Right renal cortex interstitium (tissue), 3 donors: Measurements from ENCODE around the gene SMIM3. TPM values are rescaled to one million over a fixed set of nuclear protein-coding genes. Genes with fewer than 3 reads are reported as not detected.
"Not testable (repeated sequence)": the region's sequence is repeated elsewhere in the genome, so short reads cannot be mapped to it uniquely, and the experiment has no call there.

ENCODE experiments used
- DNase-seq, 3 donors: peaks; one replicate each; pipeline ENCODE4 v3.0.0-alpha.2; 2013; ENCODE audit warnings: low read depth in 3 of 3, low spot score in 2 of 3
- polyA plus RNA-seq, 3 donors: library from polyadenylated mRNA; unstranded; fragments of 120-200 nt; gene quantifications; one replicate each; pipeline ENCODE4 v1.2.1, GENCODE V29; 2013; ENCODE audit not compliant: insufficient read length in 3 of 3

The SMIM3 gene
- polyA plus RNA-seq, 3 donors = 22.5 to 23.9 (median 22.8) TPM

DNA sequence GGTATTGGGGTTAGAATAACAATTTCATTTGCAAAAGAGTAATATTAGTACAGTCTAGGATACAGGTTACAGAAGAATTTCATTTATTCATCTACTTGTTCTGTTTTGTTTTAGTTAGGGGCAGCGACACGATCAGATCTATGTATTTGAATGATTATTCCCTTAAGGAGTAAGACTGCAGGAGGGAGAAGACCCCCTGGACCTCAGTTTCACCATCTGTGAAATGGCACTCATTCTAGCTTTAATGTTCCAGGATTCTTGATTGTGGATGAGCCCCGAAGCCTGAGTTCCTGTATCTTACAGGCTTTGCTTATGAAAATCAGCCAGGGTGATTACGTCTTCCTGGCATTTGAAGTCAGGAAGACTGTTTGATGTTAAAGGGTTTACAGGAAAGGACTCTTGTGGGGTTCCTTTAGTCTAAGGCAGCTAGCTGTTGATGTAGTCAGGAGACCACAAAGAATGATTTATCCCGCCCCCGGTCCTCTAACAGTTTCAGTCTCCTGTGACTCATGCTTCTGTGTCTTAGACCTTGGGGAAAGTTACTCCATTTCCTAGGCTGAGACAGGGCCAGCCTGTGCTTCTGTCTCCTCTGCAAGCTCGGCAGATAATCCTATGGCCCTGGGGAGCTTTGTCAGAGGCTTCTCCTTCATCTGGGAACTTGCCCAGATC lies 11.5 kb downstream of the SMIM3 start:
- no peak for DNase-seq

DNA sequence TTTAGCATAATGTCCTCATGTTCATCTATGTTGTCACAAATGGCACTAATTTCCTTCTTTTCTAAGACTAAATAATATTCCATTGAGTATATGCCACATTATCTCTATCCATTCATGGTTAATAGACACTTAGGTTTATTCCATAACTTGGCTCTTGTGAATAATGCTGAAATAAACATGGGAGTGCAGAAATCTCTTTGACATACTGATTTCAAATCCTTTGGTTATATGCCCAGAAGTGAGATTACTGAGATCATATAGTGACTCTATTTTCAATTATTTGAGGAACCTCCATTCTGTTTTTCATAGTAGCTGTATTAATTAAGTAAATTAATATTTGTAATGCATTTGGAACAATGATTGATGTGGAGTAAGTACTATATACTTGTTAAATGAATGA lies 13.0 kb downstream of the SMIM3 start:
- DNase-seq = no peak

DNA sequence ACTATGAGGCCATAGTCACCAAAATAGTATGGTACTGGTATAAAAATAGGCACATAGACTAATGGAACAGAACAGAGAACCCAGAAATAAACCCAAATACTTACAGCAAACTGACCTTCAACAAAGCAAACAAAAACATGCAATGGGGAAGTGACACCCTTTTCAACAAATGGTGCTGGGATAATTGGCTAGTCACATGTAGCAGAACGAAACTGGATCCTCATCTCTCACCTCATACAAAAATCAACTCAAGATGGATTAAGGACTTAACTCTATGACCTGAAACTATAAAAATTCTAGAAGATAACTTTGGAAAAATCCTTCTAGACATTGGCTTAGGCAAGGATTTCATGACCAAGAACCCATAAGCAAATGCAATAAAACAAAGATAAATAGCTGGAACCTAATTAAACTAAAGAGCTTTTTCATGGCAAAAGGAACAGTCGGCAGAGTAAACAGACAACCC lies 14.9 kb downstream of the SMIM3 start:
- not testable (repeated sequence) for DNase-seq

DNA sequence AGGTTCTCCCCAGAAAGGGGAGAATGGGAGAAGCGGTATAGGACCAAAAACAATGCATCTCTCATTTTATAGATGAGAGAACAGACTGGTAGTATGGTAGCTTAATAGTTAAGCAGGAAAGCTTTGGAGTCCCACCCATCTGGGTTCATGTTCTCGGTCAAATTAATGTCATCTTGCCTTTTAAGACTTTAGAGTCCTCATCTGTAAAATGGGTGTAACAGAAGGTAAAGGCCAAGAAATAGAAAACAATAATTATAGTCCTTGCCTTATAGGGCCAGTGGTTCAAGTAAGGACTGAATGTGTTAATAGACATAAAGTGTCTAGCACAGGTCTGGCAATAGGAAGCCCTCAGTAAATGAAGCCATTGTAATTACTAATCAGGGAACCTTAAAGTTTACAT lies 16.4 kb downstream of the SMIM3 start:
- DNase-seq = no peak

DNA sequence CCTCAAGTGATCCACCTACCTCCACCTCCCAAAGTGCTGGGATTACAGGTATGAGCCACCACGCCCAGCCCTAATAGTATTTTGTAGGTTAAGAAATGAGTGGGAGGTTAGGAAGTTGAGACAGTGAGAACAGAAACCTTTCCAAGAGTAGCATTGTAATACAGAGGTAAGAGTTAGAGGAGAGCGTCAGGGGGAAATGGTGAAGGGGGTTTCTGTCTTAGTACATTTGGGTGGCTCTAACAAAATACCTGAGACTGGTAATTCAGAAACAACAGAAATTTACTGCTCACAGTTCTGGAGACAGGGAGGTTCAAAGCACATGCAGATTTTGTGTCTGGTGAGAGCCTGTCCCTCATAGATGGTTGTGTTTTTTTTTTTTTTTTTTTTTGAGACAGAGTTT lies 18.8 kb downstream of the SMIM3 start:
- no peak for DNase-seq

DNA sequence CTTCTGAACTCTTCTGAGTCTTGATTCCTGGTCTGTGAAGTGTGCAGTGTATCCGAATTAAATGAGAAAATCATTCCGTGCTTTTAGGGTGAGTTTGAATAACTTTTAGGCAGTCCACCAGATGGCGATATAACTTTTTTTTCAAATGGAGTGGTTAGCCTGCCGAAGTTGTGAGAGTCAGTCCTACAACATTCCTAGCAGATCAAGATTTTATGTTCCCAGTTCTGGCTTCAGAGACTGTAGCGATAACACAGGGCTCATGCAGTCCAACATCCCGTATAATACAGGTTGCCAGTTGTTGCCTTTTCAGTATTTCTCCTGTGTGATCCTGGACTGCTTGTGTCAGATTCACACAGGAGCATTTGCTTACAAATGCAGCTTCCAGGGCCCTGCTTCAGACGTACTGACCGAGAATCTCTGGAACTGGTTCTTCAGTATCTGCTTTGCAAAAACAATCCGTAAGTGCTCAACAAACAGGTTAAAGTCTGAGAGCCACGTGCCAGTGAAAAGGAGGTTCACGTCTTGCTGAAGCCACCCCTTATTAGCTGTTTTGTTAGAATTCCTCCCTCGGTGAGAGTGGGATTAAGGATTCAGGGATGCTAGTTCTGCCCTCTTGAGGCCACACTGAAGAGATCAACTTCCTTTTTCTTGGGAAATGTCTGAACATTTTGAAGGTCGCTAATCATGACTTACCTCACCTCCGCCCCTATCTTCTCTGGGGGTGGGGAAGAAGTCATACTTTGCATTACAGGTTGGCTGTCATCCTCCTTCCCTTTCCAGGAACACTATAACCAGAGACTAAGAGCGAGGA lies 22.8 kb downstream of the SMIM3 start:
- peak in 1 of 3 donors; percentile 79 for DNase-seq

DNA sequence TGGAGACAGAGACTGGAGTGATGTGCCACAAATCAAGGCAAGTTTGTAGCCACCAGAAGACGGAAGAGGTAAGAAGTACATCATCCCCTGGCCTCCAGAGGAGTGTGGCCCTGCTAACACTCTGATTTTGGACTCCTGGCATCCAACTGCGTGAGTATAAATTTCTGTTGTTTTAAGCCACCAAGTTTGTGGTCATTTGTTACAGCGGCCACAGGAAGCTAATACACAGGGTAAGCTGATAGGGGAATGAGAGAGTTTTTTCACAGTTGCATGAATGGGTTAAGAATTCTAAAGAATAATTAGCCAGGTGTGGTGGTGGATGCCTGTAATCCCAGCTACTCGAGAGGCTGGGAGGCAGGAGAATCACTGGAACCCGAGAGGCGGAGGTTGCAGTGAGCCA lies 25.8 kb downstream of the SMIM3 start:
- no peak for DNase-seq

DNA sequence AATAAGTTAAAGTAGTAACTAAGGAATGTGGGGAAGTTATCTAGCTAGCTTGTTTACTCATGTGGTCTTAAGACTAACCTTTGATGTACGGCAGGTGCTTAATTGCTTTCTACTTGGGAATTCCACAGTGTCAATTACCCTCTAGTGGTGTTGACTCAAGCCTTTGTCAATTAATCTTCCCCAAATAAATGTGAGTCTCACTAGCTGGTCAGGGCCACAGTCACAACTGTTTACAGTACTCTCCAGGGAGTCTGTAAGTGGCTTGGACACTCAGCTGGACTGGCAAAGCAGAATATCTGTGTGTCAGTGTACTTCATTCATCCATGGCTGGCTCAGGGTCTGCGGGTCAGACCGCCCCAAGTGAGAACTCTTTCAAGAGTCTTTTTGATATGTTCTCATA lies 30.8 kb downstream of the SMIM3 start:
- no peak for DNase-seq

DNA sequence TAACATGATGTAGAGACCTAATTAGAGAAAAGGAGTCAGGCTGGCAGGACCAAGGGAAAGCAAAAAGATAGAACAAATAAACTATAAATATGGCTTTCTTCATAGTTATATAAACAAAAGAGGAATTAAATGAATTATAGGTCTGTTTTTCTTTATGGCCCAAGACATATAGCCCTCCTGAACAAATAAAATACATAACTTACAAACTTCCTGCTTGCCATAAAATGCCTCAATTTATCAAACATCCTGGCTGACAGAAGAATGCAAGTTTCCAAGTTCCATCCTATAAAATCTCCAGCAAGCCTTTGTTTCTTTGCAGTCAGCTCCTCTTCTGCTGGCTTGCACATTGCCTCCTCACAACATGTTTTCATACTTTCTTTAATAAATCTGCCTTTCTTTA lies 36.5 kb downstream of the SMIM3 start:
- no peak for DNase-seq

DNA sequence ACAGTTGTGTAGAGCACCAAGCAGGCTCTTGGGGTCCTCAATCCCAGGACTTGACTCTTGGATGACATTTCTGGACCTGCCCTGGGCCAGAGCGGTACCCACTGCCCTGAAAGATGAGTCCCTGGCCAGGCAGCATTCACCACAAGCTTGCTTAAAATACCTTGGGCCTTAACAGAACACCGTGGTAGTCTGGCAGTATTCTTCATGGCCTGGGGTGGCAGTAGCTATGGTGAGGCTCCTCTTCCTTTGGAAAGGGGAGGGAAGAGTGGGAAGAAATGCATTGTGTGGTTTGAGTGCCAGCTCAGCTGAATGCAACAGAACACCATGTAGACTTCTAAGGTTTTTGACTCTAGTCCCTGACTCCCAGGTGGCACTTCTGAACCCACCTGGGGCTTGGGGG lies 38.4 kb downstream of the SMIM3 start:
- no peak for DNase-seq

DNA sequence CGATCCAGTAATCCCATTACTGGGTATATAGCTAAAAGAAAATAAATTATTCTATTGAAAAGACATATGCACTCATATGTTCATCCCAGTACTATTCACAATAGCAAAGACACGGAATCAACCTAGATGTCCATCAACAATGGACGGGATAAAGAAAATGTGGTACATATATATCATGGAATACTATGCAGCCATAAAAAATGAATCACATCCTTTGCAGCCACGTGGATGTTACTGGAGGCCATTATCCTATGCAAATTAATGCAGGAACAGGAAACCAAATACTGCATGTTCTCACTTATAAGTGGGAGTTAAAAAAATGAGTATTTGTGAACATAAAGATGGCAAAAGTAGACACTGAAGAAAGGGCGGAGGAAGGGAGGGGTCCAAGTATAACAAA lies 51.2 kb downstream of the SMIM3 start:
- DNase-seq = no peak

DNA sequence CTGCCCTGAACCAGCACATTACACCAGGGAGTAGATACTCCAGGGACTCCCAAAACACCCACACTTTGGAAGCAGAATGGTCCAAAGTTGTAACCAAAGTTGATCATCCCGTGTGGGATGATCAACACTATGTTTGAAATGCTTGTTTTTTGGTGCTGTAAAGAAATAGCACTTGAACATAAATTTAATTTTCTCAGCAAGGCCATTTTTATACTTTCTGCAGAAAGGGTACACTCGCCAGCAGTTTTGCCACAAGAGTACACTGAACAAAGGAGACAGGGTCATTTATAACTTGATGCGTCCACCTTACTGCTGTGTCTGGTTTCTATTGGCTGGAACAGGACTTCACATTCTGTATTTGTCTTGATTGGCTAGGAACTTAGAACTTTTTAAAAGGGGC lies 53.3 kb downstream of the SMIM3 start:
- not testable (repeated sequence) for DNase-seq

DNA sequence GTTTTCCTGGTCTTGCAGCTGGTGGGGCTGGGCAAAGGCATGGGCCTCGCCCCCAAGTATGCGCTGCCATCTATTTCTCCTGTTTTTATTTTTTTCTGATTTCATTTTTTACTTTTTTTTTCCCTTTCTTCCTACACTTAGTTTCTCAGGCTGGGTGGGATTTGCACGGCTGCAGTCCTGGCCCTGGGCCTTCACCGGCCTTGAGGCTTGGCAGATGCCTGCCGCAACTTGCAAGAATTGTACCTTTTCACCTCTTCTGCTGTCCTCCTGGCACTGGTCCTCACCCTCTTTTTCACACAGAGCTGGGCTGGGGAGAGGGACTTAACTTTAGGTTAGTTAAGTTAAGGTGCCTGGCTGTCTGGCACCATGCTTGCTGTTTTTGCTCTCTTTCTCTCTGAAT lies 57.5 kb downstream of the SMIM3 start:
- no peak for DNase-seq

DNA sequence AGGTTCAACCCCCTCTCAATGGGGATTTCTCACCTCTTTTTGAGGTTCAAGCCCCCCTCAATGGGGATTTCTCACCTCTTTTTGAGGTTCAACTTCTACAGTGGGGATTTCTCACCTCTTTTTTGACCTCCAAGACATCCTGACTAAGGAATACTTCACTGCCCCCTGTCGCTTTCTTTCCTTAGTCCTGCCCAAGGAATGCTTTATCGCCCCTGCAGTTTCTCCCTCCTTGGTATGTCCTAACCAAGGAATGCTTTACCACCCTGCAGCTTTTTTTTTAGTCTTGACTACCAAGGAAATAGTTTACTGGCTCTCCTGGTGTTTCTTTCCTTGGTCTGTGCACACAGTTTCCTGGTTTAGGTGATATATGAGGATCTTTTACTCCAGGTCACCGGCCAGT lies 58.1 kb downstream of the SMIM3 start:
- DNase-seq = no peak

DNA sequence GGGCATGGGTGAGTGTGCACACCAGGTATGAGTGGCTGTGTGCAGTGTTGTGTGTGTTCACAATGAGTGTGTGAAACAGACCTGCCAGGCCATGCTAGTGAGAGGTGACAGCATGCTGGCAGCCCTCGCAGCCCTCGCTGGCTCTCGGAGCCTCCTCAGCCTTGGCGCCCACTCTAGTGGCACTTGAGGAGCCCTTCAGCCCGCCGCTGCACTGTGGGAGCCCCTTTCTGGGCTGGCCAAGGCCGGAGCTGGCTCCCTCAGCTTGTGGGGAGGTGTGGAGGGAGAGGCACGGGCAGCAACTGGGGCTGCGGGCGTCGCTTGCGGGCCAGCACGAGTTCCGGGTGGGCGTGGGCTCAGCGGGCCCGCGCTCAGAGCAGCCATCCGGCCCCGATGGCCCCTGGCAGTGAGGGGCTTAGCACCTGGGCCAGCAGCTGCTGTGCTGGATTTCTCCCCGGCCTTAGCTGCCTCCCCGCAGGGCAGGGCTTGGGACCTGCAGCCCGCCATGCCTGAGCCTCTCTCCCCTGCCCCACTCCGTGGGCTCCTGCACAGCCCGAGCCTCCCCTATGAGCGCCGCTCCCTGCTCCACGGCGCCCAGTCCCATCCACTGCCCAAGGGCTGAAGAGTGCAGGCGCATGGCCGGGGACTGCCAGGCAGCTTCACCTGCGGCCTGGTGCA lies 66.8 kb downstream of the SMIM3 start:
- DNase-seq = not testable (repeated sequence)

DNA sequence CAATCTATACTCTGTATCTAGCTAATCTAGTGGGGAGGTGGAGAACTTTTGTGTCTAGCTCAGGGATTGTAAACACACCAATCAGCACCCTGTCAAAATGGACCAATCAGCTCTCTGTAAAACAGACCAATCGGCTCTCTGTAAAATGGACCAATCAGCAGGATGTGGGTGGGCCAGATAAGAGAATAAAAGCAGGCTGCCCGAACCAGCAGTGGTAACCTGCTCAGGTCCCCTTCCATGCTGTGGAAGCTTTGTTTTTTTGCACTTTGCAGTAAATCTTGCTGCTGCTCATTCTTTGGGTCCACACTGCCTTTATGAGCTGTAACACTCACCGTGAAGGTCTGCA lies 67.7 kb downstream of the SMIM3 start, which contains the start of gene IRGM:
Gene IRGM, plus strand, starts transcription at position 214 of the 346 bp plus-strand sequence. CDS start 1,603 bp downstream, outside the sequence.
- not testable (repeated sequence) for DNase-seq

Other genes with a start within 250 kb of the SMIM3 start
- 10 to 100 TPM; 85.2 to 98.9 (median 97.3) TPM for gene SYNPO, start 138.1 kb upstream of the SMIM3 start, polyA plus RNA-seq
- gene MYOZ3, start 117.5 kb upstream of the SMIM3 start, polyA plus RNA-seq = 1 to 10 TPM; 5.7 to 6.2 (median 5.8) TPM
- 10 to 100 TPM; 76.2 to 79.8 (median 79.0) TPM for gene RBM22, start 77.7 kb upstream of the SMIM3 start, polyA plus RNA-seq
- gene DCTN4, start 19.7 kb upstream of the SMIM3 start, polyA plus RNA-seq = 10 to 100 TPM; 55.5 to 60.9 (median 60.1) TPM
- gene IRGM, start 67.8 kb downstream of the SMIM3 start, polyA plus RNA-seq = 1 to 10 TPM in 1 of 3 donors, under 1 TPM in 2; 0.25 to 1.6 (median 0.48) TPM
- 10 to 100 TPM; 39.0 to 50.1 (median 46.6) TPM for gene ZNF300, start 126.2 kb downstream of the SMIM3 start, polyA plus RNA-seq
- 1,000 to 10,000 TPM; 1,138 to 1,788 (median 1,613) TPM for gene GPX3, start 241.8 kb downstream of the SMIM3 start, polyA plus RNA-seq